Activated naive CD8-positive, alpha-beta T cell treated with anti-CD3 and anti-CD28 coated beads, Interleukin-2, amount 10 ng/mL, durations not matched to agents 7 days and 5 days (primary cell): ENCODE measurements around the gene ADCY1. TPM values are rescaled to one million over a fixed set of nuclear protein-coding genes. Genes with fewer than 3 reads are reported as not detected.

Experiments used
- ATAC-seq: fragments of 150-1000 bp; cut with Tn5 transposase; one replicate; pipeline ENCODE4 v1.10.0; 2021; ENCODE audit warnings: low read depth, moderate library complexity
- POLR2A ChIA-PET: fragments of 350-600 bp; sonication (Branson Sonifier 250); formaldehyde crosslinking; loops from one replicate; lab custom pipeline; 2021; ENCODE audit warnings: antibody characterized with exemption; lab: Charles Lee
- DNase-seq: peaks from one replicate; pipeline ENCODE4 v3.0.0; 2021
- H3K27ac Mint-ChIP-seq: one replicate; pipeline ENCODE4 v1.8.0; 2022; ENCODE audit warnings: mild to moderate bottlenecking, mixed read lengths
- H3K27me3 Mint-ChIP-seq: one replicate; pipeline ENCODE4 v1.8.0; 2022; ENCODE audit warnings: mild to moderate bottlenecking, moderate library complexity, mixed read lengths
- H3K36me3 Mint-ChIP-seq: one replicate; pipeline ENCODE4 v1.8.0; 2021; ENCODE audit warnings: mild to moderate bottlenecking, mixed read lengths
- H3K4me1 Mint-ChIP-seq: one replicate; pipeline ENCODE4 v1.8.0; 2021; ENCODE audit warnings: mixed read lengths
- H3K4me3 Mint-ChIP-seq: one replicate; pipeline ENCODE4 v1.8.0; 2022; ENCODE audit warnings: mild to moderate bottlenecking, moderate library complexity, mixed read lengths
- H3K9me3 Mint-ChIP-seq: one replicate; pipeline ENCODE4 v1.8.0; 2021; ENCODE audit warnings: mixed read lengths
- total RNA-seq, 2 experiments: library from RNA; stranded (reverse); gene quantifications; one replicate each; pipeline ENCODE4 v1.2.3, GENCODE V29; 2021

Gene ADCY1
- total RNA-seq, 2 experiments from 2014 or later = 0.03 to 0.14 TPM

DNA sequence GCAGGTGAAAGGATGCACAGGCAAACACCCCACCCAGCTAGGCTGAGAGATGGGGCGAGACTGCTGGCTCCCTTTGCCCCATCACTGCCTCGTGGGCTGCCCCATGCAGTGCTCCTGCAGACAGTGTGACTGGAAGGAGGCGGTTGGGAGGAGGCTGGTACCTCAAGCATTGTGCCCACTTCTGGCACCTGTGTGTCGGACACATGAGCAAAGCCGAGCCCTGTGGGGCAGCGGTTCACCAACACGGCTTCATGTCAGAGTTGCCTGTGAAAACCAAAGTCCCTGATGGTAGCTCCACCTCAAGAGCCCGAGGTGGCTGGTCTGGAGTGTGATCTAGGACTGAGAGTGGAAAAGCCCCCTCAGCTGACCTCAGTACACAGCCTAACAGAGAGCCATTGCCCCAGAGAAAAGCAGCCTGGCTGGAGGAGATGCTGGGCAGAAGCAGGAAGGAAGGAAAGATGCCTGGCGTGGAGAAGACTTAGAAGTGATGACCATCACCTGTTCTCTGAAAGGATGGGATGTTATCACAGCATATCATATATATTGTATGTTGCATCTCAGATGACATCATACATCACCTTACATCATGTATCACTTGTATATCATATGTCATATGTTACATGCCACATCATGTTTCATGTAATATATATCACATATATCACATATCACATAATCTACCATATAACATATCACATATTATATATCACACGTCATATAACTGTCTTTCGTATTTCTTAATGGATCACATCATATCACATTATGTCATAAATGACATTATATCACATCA, 75.6 kb downstream of the ADCY1 start:
- no peak for DNase-seq
- POLR2A ChIA-PET = no interaction called here
- peak overlapping the region; percentile 17 for H3K27ac Mint-ChIP-seq
- H3K9me3 Mint-ChIP-seq = no peaks in the 10 kb centered on the region
- no peaks in the 10 kb centered on the region for H3K36me3 Mint-ChIP-seq
- peaks cover 3% of the 10 kb centered on the region for H3K4me1 Mint-ChIP-seq
- ATAC-seq = no peak
- H3K27me3 Mint-ChIP-seq = no peaks in the 10 kb centered on the region
- no peak overlapping the region for H3K4me3 Mint-ChIP-seq

DNA sequence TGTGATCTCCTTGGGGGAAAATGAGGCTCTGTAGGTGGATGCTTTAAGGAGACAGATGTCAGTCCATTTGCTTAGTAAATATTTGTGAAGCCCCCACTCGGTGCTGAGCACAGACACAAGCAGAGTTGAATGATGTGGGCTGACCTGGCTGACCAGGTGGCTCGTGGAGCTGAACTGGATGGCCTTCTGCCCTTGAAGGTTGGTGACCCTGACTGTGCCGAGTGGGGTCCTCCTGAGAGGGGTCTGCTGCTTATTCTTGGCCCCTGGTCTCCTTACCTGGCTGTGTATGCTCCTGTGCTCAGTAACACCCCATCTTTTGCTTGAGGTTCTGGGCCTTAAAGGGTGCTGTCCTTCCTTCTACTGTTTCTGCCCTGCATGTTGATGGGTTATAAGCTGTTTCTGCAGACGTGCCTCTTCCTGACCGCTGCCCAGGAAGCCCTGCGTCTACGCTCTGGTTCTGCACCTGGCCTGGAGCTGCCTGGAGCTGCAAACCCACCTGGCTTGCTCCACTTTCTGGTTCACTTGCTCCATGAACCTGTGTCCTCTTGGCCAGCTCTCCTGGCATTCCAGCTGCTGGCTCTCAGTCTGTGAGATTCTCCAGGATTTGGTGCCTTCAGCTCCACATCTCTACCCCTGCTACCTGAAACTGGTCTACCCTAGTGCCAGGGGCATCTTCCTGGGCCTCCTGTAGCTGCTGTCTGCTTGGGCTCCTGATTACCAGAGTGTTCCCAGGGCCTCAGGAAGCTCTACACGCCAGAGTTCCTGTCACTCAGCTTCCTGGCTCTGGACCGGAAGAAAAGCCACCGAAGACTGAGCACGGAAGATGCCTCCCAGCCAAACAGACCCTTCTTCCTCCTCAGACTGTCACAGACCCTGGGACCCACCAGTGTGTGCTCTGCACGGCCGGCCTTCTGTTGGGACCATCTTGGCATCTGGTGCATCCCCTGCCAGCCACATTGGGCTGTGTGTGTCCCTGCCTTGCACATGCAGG, 76.5 kb downstream of the ADCY1 start:
- Mint-ChIP-seq H3K4me3 (no peak overlapping the region), H3K9me3 (no peaks in the 10 kb centered on the region), H3K27ac (peak overlapping the region; percentile 15), H3K27me3 (no peaks in the 10 kb centered on the region), H3K36me3 (no peaks in the 10 kb centered on the region), H3K4me1 (peaks cover 3% of the 10 kb centered on the region)
- POLR2A ChIA-PET = no interaction called here
- ATAC-seq (no peak), DNase-seq (no peak)

DNA sequence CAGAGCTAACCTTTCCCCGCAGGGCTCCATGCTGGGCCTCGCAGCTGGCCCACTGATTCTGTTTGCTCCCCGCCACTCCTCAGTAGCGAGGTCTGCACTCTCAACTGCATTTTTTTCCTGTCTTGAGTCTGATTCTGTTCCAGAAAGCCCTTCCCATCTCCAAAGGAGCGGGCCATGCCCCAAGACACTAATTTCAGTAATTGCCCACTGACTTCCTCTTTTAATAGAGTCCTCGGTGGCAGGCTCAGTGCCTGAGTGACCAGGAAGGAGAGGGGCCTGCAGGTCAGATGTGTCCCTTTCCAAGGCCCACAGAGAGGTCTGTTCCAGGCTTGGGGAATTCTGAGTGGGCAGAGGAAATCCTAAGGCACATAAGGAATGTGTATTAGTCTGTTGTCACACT, 77.4 kb downstream of the ADCY1 start:
- no peak for ATAC-seq
- no peak overlapping the region for H3K4me3 Mint-ChIP-seq
- H3K9me3 Mint-ChIP-seq = no peaks in the 10 kb centered on the region
- no peak for DNase-seq
- H3K36me3 Mint-ChIP-seq = no peaks in the 10 kb centered on the region
- peaks cover 3% of the 10 kb centered on the region for H3K4me1 Mint-ChIP-seq
- no peak overlapping the region for H3K27ac Mint-ChIP-seq
- H3K27me3 Mint-ChIP-seq = no peaks in the 10 kb centered on the region
- POLR2A ChIA-PET = no interaction called here

DNA sequence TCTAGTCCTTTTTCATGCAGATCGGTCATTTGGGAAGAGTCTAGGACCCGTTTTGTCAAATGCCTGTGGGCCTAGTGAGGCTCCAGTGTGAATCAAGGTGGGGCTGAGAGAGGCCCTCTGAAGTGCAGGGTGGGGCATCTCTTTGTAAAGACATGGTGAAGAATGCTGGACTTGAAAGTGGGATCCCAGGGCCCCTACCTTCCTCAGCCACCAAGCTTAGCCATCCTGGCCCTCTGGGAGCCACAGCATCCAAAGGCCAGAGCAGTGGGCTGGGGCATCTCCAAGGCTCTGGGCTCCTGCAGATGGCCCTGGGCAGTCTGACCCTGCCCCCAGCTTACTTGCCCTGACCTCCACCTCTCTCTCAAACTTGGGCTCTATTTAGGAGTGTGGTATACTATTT, 78.5 kb downstream of the ADCY1 start:
- Mint-ChIP-seq H3K27ac (no peak overlapping the region), H3K4me1 (peaks cover 3% of the 10 kb centered on the region), H3K36me3 (no peaks in the 10 kb centered on the region), H3K9me3 (no peaks in the 10 kb centered on the region), H3K4me3 (no peak overlapping the region), H3K27me3 (no peaks in the 10 kb centered on the region)
- POLR2A ChIA-PET = no interaction called here
- DNase-seq (no peak), ATAC-seq (no peak)

DNA sequence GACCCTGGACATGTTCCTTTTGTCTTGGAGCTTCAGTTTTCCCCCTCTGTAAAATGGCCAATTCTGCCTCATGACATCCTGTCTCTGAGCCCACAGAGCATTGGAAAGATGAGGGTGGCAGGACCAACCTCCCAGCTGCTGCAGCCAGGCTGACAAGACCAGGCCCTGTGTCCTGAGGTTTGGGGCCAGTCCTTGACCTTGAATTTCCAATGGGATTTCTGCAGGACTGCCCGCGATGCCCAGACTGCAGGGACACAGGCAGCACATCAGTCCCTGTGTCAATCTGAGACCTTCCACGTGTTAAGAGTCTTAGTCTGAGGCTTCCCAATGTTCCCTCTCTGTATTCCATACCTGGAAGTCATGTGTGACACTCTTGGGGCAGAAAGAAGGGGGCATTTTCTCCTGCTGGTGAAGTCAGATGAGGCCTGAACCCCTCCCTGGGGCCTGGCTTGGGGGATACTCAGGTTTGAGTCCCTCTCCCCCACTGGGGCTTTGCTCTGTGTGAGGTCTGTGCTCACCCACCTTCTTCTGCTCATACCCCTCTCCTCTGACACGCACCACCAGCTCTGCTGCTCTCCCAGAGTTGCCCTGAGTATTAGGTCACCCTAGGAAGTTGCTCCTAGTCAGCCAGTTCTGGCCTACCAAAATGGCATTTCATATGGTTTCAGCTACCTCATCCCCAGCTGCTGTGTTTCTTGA, 79.2 kb downstream of the ADCY1 start:
- no peak for ATAC-seq
- POLR2A ChIA-PET = no interaction called here
- Mint-ChIP-seq H3K4me1 (peaks cover 3% of the 10 kb centered on the region), H3K4me3 (no peak overlapping the region), H3K9me3 (no peaks in the 10 kb centered on the region), H3K27ac (no peak overlapping the region), H3K36me3 (no peaks in the 10 kb centered on the region), H3K27me3 (no peaks in the 10 kb centered on the region)
- DNase-seq = no peak

DNA sequence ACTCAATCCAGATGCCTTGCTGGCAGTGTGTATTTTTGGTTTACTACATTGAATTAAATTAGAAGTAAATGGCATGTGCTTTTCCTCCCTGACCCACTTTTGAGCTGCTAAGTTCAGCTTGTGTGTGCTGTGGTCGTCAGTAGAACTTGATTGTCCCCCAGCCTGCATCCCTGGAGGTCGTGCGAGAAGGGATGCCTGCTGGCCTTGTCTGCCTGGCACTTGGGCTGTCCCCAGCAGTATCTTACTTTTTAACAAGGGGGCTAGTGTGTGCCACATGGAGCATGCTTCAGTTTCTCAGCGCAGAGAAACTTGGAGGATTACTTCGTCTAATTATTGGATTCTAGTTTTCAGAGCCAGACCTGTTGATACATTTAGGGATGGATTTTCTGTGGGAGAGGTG, 80.2 kb downstream of the ADCY1 start:
- POLR2A ChIA-PET = no interaction called here
- Mint-ChIP-seq H3K36me3 (no peaks in the 10 kb centered on the region), H3K4me1 (peaks cover 3% of the 10 kb centered on the region), H3K4me3 (no peak overlapping the region), H3K9me3 (no peaks in the 10 kb centered on the region), H3K27me3 (no peaks in the 10 kb centered on the region), H3K27ac (no peak overlapping the region)
- ATAC-seq (no peak), DNase-seq (no peak)

DNA sequence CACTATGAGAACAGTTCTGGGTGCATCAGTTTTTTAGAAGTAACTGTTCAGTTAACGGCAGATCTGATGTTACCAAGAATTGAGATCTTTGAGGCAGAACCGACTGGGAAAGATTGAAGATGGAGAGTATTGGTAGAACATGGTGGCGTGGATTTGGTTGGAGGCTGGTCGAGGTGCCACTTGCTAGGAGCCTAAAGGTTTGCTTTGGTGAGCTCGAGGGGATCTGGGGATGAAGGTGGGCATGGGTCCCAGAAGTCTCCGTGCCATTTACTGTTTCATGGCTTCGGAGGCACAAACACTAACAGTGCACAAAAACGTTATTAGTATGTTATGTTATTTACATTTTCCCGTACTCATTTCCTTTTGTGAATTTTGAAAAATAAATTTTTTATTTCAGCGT, 81.4 kb downstream of the ADCY1 start:
- ATAC-seq (no peak), DNase-seq (no peak)
- Mint-ChIP-seq H3K27ac (no peak overlapping the region), H3K9me3 (no peaks in the 10 kb centered on the region), H3K27me3 (no peaks in the 10 kb centered on the region), H3K36me3 (no peaks in the 10 kb centered on the region), H3K4me3 (no peak overlapping the region), H3K4me1 (peaks cover 3% of the 10 kb centered on the region)
- POLR2A ChIA-PET = no interaction called here

DNA sequence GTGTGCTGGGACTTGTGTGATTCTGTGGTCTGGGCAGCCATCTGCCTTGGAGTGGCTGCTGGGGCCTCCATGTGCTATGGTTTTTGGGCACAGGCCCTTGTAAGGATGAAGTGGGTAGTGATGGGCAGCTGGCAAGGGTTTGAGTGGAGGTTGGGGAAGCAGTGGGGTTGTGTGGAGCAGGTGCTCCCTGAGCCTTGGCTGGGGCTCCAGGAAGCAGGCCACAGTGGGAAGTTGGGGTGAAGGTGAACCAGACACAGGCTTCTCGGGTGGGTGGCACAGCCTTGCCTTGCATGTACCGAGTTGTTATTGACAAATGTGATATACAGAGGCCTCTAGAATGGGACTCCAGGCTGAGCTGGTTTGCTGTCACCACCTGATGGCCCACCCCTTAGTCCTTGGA, 82.3 kb downstream of the ADCY1 start:
- DNase-seq (no peak), ATAC-seq (no peak)
- no peaks in the 10 kb centered on the region for H3K4me1 Mint-ChIP-seq
- POLR2A ChIA-PET = no interaction called here
- H3K4me3 Mint-ChIP-seq = no peak overlapping the region
- no peaks in the 10 kb centered on the region for H3K9me3 Mint-ChIP-seq
- H3K36me3 Mint-ChIP-seq = no peaks in the 10 kb centered on the region
- H3K27me3 Mint-ChIP-seq = no peaks in the 10 kb centered on the region
- no peak overlapping the region for H3K27ac Mint-ChIP-seq

DNA sequence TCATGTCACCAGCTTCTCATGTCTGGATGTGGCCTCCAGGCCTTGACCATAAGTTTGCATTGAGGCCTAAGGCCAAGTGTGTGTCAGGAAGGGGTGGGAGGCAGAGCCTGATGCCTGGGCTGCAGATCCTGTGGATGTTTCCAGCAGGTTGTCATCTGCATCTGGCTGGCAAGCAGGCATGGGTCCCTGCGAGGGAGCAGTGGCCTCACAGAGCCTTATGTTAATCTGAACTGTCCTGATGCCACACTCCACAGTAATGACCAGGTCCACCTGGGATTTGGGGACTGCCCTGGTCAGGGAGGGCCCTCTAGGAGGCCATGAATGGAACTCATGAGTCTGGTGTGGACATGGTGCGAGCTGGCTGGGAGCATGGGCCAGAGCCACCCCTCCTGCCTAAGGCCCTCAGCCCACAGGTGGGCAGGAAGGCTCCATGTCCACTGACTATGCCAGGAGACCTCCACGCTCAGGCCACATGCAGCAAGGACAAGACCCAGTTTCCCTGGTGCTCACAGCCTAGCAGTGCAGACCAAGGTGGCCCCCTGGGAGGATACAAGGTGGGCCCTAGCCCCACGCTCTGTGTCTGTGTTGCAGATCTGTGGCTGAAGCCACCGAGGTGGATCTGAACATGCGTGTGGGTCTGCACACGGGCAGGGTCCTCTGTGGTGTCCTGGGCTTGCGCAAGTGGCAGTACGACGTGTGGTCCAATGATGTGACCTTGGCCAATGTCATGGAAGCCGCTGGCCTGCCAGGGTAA, 83.1 kb downstream of the ADCY1 start:
- POLR2A ChIA-PET = no interaction called here
- Mint-ChIP-seq H3K4me3 (no peak overlapping the region), H3K27ac (no peak overlapping the region), H3K4me1 (no peaks in the 10 kb centered on the region), H3K36me3 (no peaks in the 10 kb centered on the region), H3K9me3 (no peaks in the 10 kb centered on the region), H3K27me3 (no peaks in the 10 kb centered on the region)
- DNase-seq = no peak
- ATAC-seq = no peak

DNA sequence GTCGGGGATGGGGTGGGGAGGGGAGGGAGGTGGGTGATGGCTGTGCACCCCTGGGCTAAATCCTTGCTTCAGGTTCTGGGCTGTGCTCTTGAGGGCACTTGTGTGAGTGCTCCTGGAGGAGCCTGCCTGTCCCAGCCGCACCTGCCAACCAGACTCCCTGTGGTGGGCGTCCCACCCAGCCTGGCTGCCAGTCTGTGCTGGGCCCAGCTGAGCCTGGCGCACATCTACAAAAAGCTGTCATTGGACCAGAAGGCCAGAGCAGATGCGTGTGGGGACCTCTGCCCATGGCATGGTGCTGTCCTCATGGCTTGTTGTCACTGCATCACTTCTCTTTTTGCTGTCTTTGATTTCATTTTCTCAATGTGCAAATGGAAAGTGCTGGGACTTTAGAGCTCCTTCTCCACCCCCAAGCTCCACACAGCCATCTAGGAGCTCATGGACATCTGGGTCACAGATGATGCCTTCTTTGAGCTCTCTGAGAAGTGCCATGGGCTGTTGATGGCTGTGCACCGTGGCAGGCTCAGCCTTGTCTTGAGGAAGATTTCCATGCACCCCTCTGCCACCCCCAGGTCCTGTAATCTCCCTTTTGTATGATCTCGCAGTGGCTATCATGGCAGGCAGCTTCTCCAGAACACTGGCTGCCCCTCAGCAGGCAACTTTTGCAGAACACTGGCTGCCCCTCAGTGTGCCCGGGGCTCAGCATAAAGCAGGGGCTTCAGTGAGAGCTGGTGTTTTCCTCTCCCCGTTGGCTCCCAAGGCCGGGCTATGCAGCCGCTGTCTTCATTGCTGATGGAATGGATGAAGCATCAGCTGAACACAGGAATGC, 83.9 kb downstream of the ADCY1 start:
- POLR2A ChIA-PET = no interaction called here
- no peaks in the 10 kb centered on the region for H3K36me3 Mint-ChIP-seq
- no peak for DNase-seq
- H3K4me3 Mint-ChIP-seq = no peak overlapping the region
- no peaks in the 10 kb centered on the region for H3K27me3 Mint-ChIP-seq
- no peaks in the 10 kb centered on the region for H3K9me3 Mint-ChIP-seq
- H3K27ac Mint-ChIP-seq = no peak overlapping the region
- ATAC-seq = no peak
- H3K4me1 Mint-ChIP-seq = no peaks in the 10 kb centered on the region

DNA sequence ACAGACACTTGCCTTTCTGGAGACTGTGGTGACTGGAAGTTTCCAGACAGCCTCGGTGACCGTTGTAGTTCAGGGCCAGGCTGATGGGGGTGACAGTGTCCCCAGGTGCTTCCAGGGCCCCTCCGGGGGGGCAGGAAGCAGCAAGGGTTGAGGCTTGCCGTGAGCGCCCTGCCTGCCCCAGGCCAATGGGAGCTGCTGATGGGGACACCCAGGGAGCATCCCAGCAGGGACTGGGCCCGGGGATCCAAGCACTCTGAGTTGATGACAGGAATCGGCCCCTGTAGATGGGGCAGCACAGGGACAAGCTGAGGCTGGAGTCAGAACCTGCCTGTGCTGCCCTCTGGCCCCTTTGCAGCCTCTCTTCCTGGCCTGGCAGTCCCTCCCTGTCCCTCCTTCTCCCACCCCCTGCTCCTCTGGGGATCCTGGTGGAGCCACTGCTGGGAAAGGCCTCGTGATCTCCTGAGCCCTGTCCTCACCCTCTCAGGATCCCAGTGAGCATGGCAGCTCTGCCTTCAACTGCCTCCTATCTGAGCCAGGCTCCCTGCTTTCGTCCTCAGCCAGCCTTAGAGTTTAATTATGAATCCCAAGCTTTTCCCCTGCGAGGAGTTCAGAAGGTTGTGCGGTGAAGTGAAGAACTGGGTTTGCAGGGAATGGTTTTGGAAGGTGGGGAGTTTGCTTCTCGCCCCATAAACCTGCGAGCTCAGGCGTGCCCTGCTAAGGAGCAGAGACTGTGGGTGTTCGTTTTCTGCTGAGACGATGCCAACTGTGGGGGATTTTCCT, 84.7 kb downstream of the ADCY1 start:
- Mint-ChIP-seq H3K27me3 (no peaks in the 10 kb centered on the region), H3K27ac (no peak overlapping the region), H3K36me3 (no peaks in the 10 kb centered on the region), H3K4me1 (no peaks in the 10 kb centered on the region), H3K9me3 (no peaks in the 10 kb centered on the region), H3K4me3 (no peak overlapping the region)
- no peak for DNase-seq
- ATAC-seq = no peak
- POLR2A ChIA-PET = no interaction called here
